Endothelial cell (in vitro differentiated cells): ENCODE data around the gene CRYBG1. TPM values are rescaled to one million over a fixed set of nuclear protein-coding genes. Genes with fewer than 3 reads are reported as not detected.
"Not testable (repeated sequence)": the region's sequence is repeated elsewhere in the genome, so short reads cannot be mapped to it uniquely, and the experiment has no call there.

Experiments used
- DNase-seq: peaks from one replicate; pipeline ENCODE4 v3.0.0; 2021; ENCODE audit warnings: low spot score
- H3K27ac Mint-ChIP-seq: one replicate; pipeline ENCODE4 v1.8.0; 2021; ENCODE audit warnings: mixed read lengths, inconsistent platforms; ENCODE audit not compliant: unreplicated experiment
- H3K27me3 Mint-ChIP-seq: one replicate; pipeline ENCODE4 v1.8.0; 2021; ENCODE audit warnings: mild to moderate bottlenecking, moderate library complexity, mixed read lengths, inconsistent platforms; ENCODE audit not compliant: unreplicated experiment
- H3K36me3 Mint-ChIP-seq: one replicate; pipeline ENCODE4 v1.8.0; 2021; ENCODE audit warnings: mild to moderate bottlenecking, low read depth, mixed read lengths, inconsistent platforms; ENCODE audit not compliant: unreplicated experiment
- H3K4me1 Mint-ChIP-seq: one replicate; pipeline ENCODE4 v1.8.0; 2021; ENCODE audit warnings: mild to moderate bottlenecking, mixed read lengths, inconsistent platforms; ENCODE audit not compliant: unreplicated experiment
- H3K4me3 Mint-ChIP-seq: one replicate; pipeline ENCODE4 v1.8.0; 2021; ENCODE audit warnings: mild to moderate bottlenecking, mixed read lengths, inconsistent platforms; ENCODE audit not compliant: unreplicated experiment
- H3K9me3 Mint-ChIP-seq: one replicate; pipeline ENCODE4 v1.8.0; 2021; ENCODE audit warnings: mixed read lengths, inconsistent platforms; ENCODE audit not compliant: unreplicated experiment
- total RNA-seq: library from RNA; stranded (reverse); fragmentation: NEBNext Ultra II Directional; extraction: Animal tissue kit (Norgen Biotek cat#: 25700); gene quantifications from one replicate; pipeline ENCODE4 v1.2.1, GENCODE V29; 2021; ENCODE audit not compliant: unreplicated experiment
- TF ChIP-seq, protein P1 (sequence below): fragments of 200-600 bp; sonication (generic); IDR thresholded peaks from one replicate; pipeline ENCODE4 v1.5.0; 2021; ENCODE audit warnings: antibody characterized with exemption; ENCODE audit not compliant: unreplicated experiment

CRYBG1 gene
- total RNA-seq, 1 donor from 2014 or later: 0.08 TPM

DNA sequence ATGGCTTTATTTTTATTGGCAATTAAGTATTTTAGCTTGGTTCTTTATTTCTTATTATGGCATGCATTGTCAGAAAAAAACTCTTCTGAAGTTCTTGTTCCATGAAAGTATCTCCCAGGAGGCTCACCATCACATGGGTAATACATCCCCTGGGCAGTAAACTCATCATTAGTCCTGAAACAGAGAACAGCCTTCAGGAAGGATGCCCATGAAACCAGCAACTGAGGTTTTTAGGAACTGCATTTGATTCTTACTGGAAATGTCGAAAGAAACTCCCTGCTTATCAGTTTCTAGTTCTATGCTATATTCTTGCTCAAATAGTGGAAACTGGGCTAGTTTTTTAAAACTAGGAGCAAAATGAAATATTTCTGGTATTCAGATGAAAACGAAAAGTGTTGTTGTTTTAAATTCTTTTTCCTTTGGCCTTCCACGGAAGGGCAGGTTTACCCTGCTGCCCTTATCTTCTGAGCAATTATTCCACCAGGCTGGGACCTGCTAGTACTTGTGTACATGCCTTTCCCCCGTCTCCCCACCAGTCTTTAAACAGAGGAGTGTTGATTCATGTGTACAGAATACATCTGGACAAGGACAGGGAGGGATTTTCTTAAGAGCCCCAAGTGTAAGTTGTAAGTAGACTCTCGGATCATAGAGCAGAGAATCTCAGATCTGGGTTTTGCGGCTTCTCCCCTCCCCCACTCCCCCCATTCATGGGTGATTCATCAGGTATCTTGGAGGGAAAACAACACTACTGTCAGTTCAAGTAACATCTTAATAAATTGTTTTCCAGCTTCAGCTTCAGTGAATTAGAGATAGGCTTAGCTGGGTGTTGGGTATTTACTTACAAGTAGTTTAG lies 187.3 kb downstream of the CRYBG1 start:
- Mint-ChIP-seq H3K9me3 (no peaks in the 10 kb centered on the region), H3K4me1 (peaks cover 14% of the 10 kb centered on the region), H3K4me3 (no peak overlapping the region), H3K27ac (peak overlapping the region; percentile 88), H3K27me3 (peaks cover 2% of the 10 kb centered on the region), H3K36me3 (no peaks in the 10 kb centered on the region)
- no peak for DNase-seq
- TF ChIP-seq, protein P1, sequence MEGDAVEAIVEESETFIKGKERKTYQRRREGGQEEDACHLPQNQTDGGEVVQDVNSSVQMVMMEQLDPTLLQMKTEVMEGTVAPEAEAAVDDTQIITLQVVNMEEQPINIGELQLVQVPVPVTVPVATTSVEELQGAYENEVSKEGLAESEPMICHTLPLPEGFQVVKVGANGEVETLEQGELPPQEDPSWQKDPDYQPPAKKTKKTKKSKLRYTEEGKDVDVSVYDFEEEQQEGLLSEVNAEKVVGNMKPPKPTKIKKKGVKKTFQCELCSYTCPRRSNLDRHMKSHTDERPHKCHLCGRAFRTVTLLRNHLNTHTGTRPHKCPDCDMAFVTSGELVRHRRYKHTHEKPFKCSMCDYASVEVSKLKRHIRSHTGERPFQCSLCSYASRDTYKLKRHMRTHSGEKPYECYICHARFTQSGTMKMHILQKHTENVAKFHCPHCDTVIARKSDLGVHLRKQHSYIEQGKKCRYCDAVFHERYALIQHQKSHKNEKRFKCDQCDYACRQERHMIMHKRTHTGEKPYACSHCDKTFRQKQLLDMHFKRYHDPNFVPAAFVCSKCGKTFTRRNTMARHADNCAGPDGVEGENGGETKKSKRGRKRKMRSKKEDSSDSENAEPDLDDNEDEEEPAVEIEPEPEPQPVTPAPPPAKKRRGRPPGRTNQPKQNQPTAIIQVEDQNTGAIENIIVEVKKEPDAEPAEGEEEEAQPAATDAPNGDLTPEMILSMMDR: no peak

DNA sequence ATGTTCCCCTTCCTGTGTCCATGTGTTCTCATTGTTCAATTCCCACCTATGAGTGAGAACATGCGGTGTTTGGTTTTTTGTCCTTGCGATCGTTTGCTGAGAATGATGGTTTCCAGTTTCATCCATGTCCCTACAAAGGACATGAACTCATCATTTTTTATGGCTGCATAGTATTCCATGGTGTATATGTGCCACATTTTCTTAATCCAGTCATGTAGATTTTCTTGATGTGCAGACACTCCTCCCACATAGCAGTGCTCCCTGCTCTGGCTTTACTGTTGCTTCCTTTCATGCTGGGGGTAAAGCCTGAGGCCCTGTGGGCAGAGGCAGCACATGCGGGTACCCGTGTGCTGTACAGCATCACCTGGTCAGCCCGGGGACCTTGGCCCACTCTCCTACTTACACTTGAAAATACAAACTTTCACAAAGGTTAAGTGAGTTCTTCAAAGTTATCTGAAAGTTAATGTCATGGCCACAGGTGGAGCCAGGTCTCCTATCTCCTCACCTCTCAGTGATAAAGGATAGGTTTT lies 188.5 kb downstream of the CRYBG1 start:
- peaks cover 18% of the 10 kb centered on the region for H3K4me1 Mint-ChIP-seq
- not testable (repeated sequence) for H3K4me3 Mint-ChIP-seq, H3K27me3 Mint-ChIP-seq, H3K27ac Mint-ChIP-seq, H3K9me3 Mint-ChIP-seq, DNase-seq, H3K36me3 Mint-ChIP-seq

DNA sequence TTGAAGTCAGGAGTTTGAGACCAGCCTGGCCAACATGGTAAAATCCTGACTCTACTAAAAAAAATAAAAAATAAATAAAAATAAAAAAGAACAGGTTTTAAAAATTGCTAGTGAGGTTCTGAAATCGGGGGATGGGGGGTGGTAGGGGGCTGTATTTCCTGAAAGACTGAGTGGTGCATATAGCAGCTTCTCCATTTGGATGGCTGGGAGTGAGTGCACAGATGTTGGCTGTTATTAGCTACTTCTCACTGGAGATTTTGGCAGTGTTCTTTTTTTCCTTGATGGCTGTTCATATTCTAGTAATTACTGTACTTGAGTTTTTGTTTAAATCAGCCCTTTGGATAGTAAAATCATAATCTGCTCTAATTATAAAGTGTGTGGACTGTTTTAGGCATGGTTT lies 189.0 kb downstream of the CRYBG1 start:
- Mint-ChIP-seq H3K36me3 (no peaks in the 10 kb centered on the region), H3K4me3 (no peak overlapping the region), H3K27ac (no peak overlapping the region), H3K9me3 (no peaks in the 10 kb centered on the region), H3K27me3 (peaks cover 2% of the 10 kb centered on the region), H3K4me1 (peaks cover 20% of the 10 kb centered on the region)
- no peak for DNase-seq
- TF ChIP-seq, protein P1: no peak

DNA sequence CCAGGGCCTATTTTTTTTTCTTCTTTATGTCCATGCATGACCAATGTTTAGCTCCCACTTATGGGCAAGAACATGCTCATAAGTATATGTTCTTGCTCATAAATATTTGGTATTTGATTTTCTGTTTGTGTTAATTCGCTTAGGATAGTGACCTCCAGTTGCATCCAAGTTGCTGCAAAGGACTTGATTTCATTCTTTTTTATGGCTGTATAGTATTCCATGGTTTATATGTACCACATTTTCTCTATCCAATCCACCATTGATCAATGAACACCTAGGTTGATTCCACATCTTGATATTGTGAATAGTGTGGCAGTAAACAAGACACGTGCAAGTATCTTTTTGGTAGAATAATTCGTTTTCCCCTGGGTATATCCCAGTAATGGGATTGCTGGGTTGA lies 190.6 kb downstream of the CRYBG1 start:
- Mint-ChIP-seq H3K27ac (no peak overlapping the region), H3K4me1 (peaks cover 20% of the 10 kb centered on the region), H3K36me3 (no peaks in the 10 kb centered on the region), H3K9me3 (no peaks in the 10 kb centered on the region), H3K27me3 (peaks cover 2% of the 10 kb centered on the region), H3K4me3 (no peak overlapping the region)
- DNase-seq: no peak
- TF ChIP-seq, protein P1: no peak

DNA sequence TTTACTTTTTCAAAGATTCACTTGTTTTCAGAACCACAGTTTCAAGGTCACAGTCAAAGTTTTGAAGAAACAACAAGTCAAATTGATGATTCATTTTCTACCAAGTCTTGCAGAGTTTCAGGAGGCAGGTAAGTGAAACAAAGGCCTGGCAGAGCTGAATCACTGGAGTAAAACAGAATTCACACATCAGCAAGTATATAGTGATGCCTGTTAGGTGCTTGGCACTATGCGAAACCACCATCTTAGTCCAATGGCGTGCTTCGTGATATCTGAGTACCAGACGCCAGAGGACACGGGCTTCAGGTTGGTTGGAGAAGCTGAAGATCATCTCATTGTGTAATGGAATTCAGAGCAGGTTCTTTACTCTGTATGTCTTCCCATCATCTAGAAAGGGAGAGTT lies 192.9 kb downstream of the CRYBG1 start:
- H3K9me3 Mint-ChIP-seq: no peaks in the 10 kb centered on the region
- peaks cover under 1% of the 10 kb centered on the region for H3K27me3 Mint-ChIP-seq
- no peaks in the 10 kb centered on the region for H3K36me3 Mint-ChIP-seq
- H3K4me1 Mint-ChIP-seq: peaks cover 6% of the 10 kb centered on the region
- H3K27ac Mint-ChIP-seq: no peak overlapping the region
- TF ChIP-seq, protein P1: no peak
- H3K4me3 Mint-ChIP-seq: no peak overlapping the region
- no peak for DNase-seq
